ENCODE results near the gene NCF2. TPM values are rescaled to one million over a fixed set of nuclear protein-coding genes. Genes with fewer than 3 reads are reported as not detected.
A peak's percentile ranks its signal among the peaks of the same experiment; 100 is the strongest.

The NCF2 gene
- total and polyA plus RNA-seq, 2 donors (not counting 3 experiments of a cell fraction or from before 2014, with no cell fraction given), result 0.03 TPM; not detected in 1

GRCh38 chr1:183543619-183544204 is 46.5 kb downstream of the NCF2 start:
- dilution Hi-C loops (cut with MboI; ENCODE audit: extremely low pct_ligation_motif_present, low sequenced_read_pairs), result no loop called here
- Histone ChIP-seq H3K9me1 (replicated peaks; ENCODE audit: control insufficient read depth, extremely low read depth, insufficient read depth, low read length) (no peaks in the 10 kb centered on the region), H3K9me3 (replicated peaks; ENCODE audit: control insufficient read depth, insufficient read depth, low read length) (no peaks in the 10 kb centered on the region), H3K79me2 (ENCODE audit: control insufficient read depth, insufficient read depth, low read length) (no peaks in the 10 kb centered on the region), H3K4me2 (ENCODE audit: insufficient read depth, low read length) (no peak overlapping the region), H3K27me3 (ENCODE audit: control insufficient read depth in 2 of 2, insufficient read depth in 2 of 2, low read length in 2 of 2) (no peaks in the 10 kb centered on the region), H2AFZ (ENCODE audit: low read depth, low read length) (no peak overlapping the region), H3K9ac (replicated peaks; ENCODE audit: extremely low read depth, insufficient read depth, low read length) (no peak overlapping the region), H3K4me3 (replicated peaks in 1 of 3; ENCODE audit: insufficient read depth in 1 of 3, low read depth in 1 of 3, low read length in 3 of 3) (no peak overlapping the region), H3K27ac (ENCODE audit: insufficient read depth, low read depth, low read length) (no peak overlapping the region), H3K36me3 (ENCODE audit: control insufficient read depth in 2 of 2, extremely low read depth in 1 of 2, insufficient read depth in 2 of 2, low read length in 2 of 2) (peaks cover 18 to 30% of the 10 kb centered on the region in 2 experiments), H4K20me1 (replicated peaks; ENCODE audit: control insufficient read depth, extremely low read depth, insufficient read depth, low read length) (no peaks in the 10 kb centered on the region), H3K4me1 (ENCODE audit: control insufficient read depth, extremely low read depth, insufficient read depth, low read length) (no peaks in the 10 kb centered on the region)
- CTCF ChIA-PET, result no interaction called here
- no TSS peak for BruUV-seq (replicated peaks)
- peak; percentile 75 for DNase-seq (ENCODE audit: low read depth, low spot score)
- intact Hi-C loops (cut with micrococcal nuclease), result loop anchor here (1.0 to 5.0 kb wide), 4 partner anchors 73 to 581 kb away; no protein-coding TSS in a partner anchor
- FAIRE-seq, result peak; percentile 69
- POLR2A ChIA-PET, result no interaction called here
- no peak for TF ChIP-seq POLR2AphosphoS5 (IDR thresholded peaks at IDR 0.05; ENCODE audit: insufficient read depth, low read depth, low read length)
- TF ChIP-seq CTCF (IDR thresholded peaks at IDR 0.05; ENCODE audit: extremely low read depth in 1 of 2, insufficient read depth in 1 of 2, low read depth in 1 of 2, low read length in 2 of 2), result peak; percentile 62 to 71

- dilution Hi-C loops (cut with MboI; ENCODE audit: extremely low pct_ligation_motif_present, low sequenced_read_pairs), result no loop called here
Measured at GRCh38 chr1:183537405-183537804, 52.9 kb downstream of the NCF2 start.

More at GRCh38 chr1:183537405-183537804, 52.9 kb downstream of the NCF2 start:
- peaks cover 10 to 30% of the 10 kb centered on the region in 2 experiments for H3K36me3 ChIP-seq (ENCODE audit: control insufficient read depth in 2 of 2, extremely low read depth in 1 of 2, insufficient read depth in 2 of 2, low read length in 2 of 2)
- no peaks in the 10 kb centered on the region for H3K79me2 ChIP-seq (ENCODE audit: control insufficient read depth, insufficient read depth, low read length)
- no peaks in the 10 kb centered on the region for H3K27me3 ChIP-seq (ENCODE audit: control insufficient read depth in 2 of 2, insufficient read depth in 2 of 2, low read length in 2 of 2)
- no peak overlapping the region for H2AFZ ChIP-seq (ENCODE audit: low read depth, low read length)
- DNase-seq (ENCODE audit: low read depth, low spot score), result no peak
- TF ChIP-seq, protein P1, sequence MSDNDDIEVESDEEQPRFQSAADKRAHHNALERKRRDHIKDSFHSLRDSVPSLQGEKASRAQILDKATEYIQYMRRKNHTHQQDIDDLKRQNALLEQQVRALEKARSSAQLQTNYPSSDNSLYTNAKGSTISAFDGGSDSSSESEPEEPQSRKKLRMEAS (IDR thresholded peaks at IDR 0.05; ENCODE audit: insufficient read depth, insufficient read length), result no peak
- no peak for TF ChIP-seq FOS (IDR thresholded peaks at IDR 0.05; ENCODE audit: borderline replicate concordance, insufficient read depth, low read length)
- TF ChIP-seq POLR2A (IDR thresholded peaks at IDR 0.05; ENCODE audit: low read depth, low read length), result no peak
- TF ChIP-seq POLR2AphosphoS5 (IDR thresholded peaks at IDR 0.05; ENCODE audit: insufficient read depth, low read depth, low read length), result no peak
- TF ChIP-seq JUN (IDR thresholded peaks at IDR 0.05; ENCODE audit: borderline replicate concordance, insufficient read depth, insufficient read length, low read depth), result no peak
- no peak for TF ChIP-seq MYC (IDR thresholded peaks at IDR 0.05; ENCODE audit: low read depth, low read length)
- TF ChIP-seq GATA2 (IDR thresholded peaks at IDR 0.05; ENCODE audit: insufficient read depth, insufficient read length, low read depth, low read length), result no peak
- no peak for TF ChIP-seq CTCF (IDR thresholded peaks at IDR 0.05; ENCODE audit: extremely low read depth in 1 of 2, insufficient read depth in 1 of 2, low read depth in 1 of 2, low read length in 2 of 2)
- TF ChIP-seq EZH2 (IDR thresholded peaks at IDR 0.05; ENCODE audit: borderline replicate concordance, low read depth, low read length, severe bottlenecking), result no peak
- POLR2A ChIA-PET, result no interaction called here
- no peaks in the 10 kb centered on the region for H3K9me3 ChIP-seq (replicated peaks; ENCODE audit: control insufficient read depth, insufficient read depth, low read length)
- CTCF ChIA-PET, result no interaction called here
- H3K9ac ChIP-seq (replicated peaks; ENCODE audit: extremely low read depth, insufficient read depth, low read length), result no peak overlapping the region
- no peak overlapping the region for H3K27ac ChIP-seq (ENCODE audit: insufficient read depth, low read depth, low read length)
- BruUV-seq (replicated peaks), result no TSS peak
- no peak for FAIRE-seq
- H3K4me1 ChIP-seq (ENCODE audit: control insufficient read depth, extremely low read depth, insufficient read depth, low read length), result no peaks in the 10 kb centered on the region
- no peaks in the 10 kb centered on the region for H3K9me1 ChIP-seq (replicated peaks; ENCODE audit: control insufficient read depth, extremely low read depth, insufficient read depth, low read length)
- intact Hi-C loops (cut with micrococcal nuclease), result no loop called here
- H3K4me3 ChIP-seq (replicated peaks in 1 of 3; ENCODE audit: insufficient read depth in 1 of 3, low read depth in 1 of 3, low read length in 3 of 3), result no peak overlapping the region
- H3K4me2 ChIP-seq (ENCODE audit: insufficient read depth, low read length), result no peak overlapping the region
- no peaks in the 10 kb centered on the region for H4K20me1 ChIP-seq (replicated peaks; ENCODE audit: control insufficient read depth, extremely low read depth, insufficient read depth, low read length)

All from endothelial cell of umbilical vein (primary cell).